Keratinocyte (primary cell): ENCODE results near the gene PPP1R3A. TPM values are rescaled to one million over a fixed set of nuclear protein-coding genes. Genes with fewer than 3 reads are reported as not detected.

Source experiments
- DNase-seq: peaks from one replicate; pipeline ENCODE4 v3.0.0-alpha.2; 2011; ENCODE audit warnings: low read depth, missing footprints, low spot score
- FAIRE-seq: peaks from 2 replicates; lab custom pipeline; 2011; peaks lifted over from hg19 to GRCh38; lab: Jason Lieb, UNC
- H2AFZ ChIP-seq: 2 replicates; pipeline ENCODE4 v1.6.0; 2012; ENCODE audit warnings: low read length, control low read depth, inconsistent platforms; ENCODE audit not compliant: control insufficient read depth
- H3K27ac ChIP-seq: 2 replicates; pipeline ENCODE4 v1.5.1; 2011; ENCODE audit warnings: low read length; ENCODE audit not compliant: control insufficient read depth, insufficient read depth
- H3K27me3 ChIP-seq: 3 replicates; pipeline ENCODE4 v1.6.0; 2011; ENCODE audit warnings: low read length; ENCODE audit not compliant: control insufficient read depth, insufficient read depth; ENCODE audit errors: extremely low read depth
- H3K36me3 ChIP-seq, 2 experiments: 2 replicates in 1 of 2; 3 replicates in 1 of 2; pipeline ENCODE4 v1.5.1; 2011; ENCODE audit warnings: low read length in 2 of 2, mild to moderate bottlenecking in 1 of 2; ENCODE audit not compliant: control insufficient read depth in 2 of 2, insufficient read depth in 2 of 2; ENCODE audit errors: extremely low read depth in 1 of 2
- H3K4me1 ChIP-seq: 3 replicates; pipeline ENCODE4 v1.5.1; 2011; ENCODE audit warnings: low read length; ENCODE audit not compliant: control insufficient read depth, insufficient read depth; ENCODE audit errors: extremely low read depth
- H3K4me2 ChIP-seq: 3 replicates; pipeline ENCODE4 v1.6.0; 2011; ENCODE audit warnings: low read depth, low read length; ENCODE audit not compliant: control insufficient read depth, insufficient read depth; ENCODE audit errors: extremely low read depth
- H3K4me3 ChIP-seq, 3 experiments: fragments of 200-600 bp in 1 of 3; sonication (generic) in 1 of 3; 2 replicates in 2 of 3; 3 replicates in 1 of 3; pipeline ENCODE4 v1.5.1; 2011 to 2016; ENCODE audit warnings: low read length in 3 of 3, mild to moderate bottlenecking in 3 of 3, control low read depth in 2 of 3, inconsistent platforms in 1 of 3, low read depth in 1 of 3, mixed read lengths in 1 of 3, mixed run types in 1 of 3, moderate library complexity in 1 of 3; ENCODE audit not compliant: control insufficient read depth in 2 of 3, insufficient read depth in 2 of 3; ENCODE audit errors: extremely low read depth in 1 of 3
- H3K79me2 ChIP-seq: 2 replicates; pipeline ENCODE4 v1.6.0; 2012; ENCODE audit warnings: low read length; ENCODE audit not compliant: control insufficient read depth, insufficient read depth
- H3K9ac ChIP-seq: 3 replicates; pipeline ENCODE4 v1.6.0; 2011; ENCODE audit warnings: low read length; ENCODE audit not compliant: control insufficient read depth, insufficient read depth; ENCODE audit errors: extremely low read depth
- H3K9me1 ChIP-seq: 3 replicates; pipeline ENCODE4 v1.6.0; 2011; ENCODE audit warnings: low read length; ENCODE audit not compliant: control insufficient read depth, insufficient read depth; ENCODE audit errors: extremely low read depth
- H3K9me3 ChIP-seq: 2 replicates; pipeline ENCODE4 v1.5.1; 2012; ENCODE audit warnings: low read depth, low read length; ENCODE audit not compliant: control insufficient read depth
- H4K20me1 ChIP-seq: 3 replicates; pipeline ENCODE4 v1.6.0; 2011; ENCODE audit warnings: low read length; ENCODE audit not compliant: control insufficient read depth, insufficient read depth; ENCODE audit errors: extremely low read depth
- EZH2 ChIP-seq: IDR thresholded peaks from one replicate; pipeline ENCODE4 v1.6.1; 2012; ENCODE audit warnings: inconsistent platforms, mild to moderate bottlenecking, low read length, moderate library complexity
- dilution Hi-C: fragments of 300-500 bp; cut with MboI; formaldehyde crosslinking; loops from one replicate; pipeline ENCODE4 v1.7.0; 2020; ENCODE audit warnings: low sequenced_read_pairs; ENCODE audit not compliant: extremely low pct_ligation_motif_present
- polyA plus RNA-seq, 5 experiments: library from polyadenylated mRNA; depleted of rRNA in 3 of 5; stranded (reverse) in 3 of 5; stranded (forward) in 1 of 5; unstranded in 1 of 5; fragments of >200 nt; gene quantifications; 1 replicate in 1 of 5; 2 replicates in 3 of 5; 3 replicates in 1 of 5; pipeline versions ENCODE4 v1.2.1 to v1.2.3, GENCODE V29; 2011 to 2012; ENCODE audit warnings: missing spikeins in 2 of 5, low read depth in 1 of 5, low replicate concordance in 1 of 5
- TF ChIP-seq, protein P1 (sequence below), 3 experiments: IDR thresholded peaks in 1 of 3; conservative IDR thresholded peaks in 1 of 3; optimal IDR thresholded peaks in 1 of 3; 2 replicates in 2 of 3; 3 replicates in 1 of 3; pipeline versions ENCODE3 to v1.5.1; 2011; ENCODE audit warnings: low read length in 3 of 3, mild to moderate bottlenecking in 3 of 3, moderate library complexity in 2 of 3, control low read depth in 1 of 3, inconsistent platforms in 1 of 3; ENCODE audit not compliant: insufficient read depth in 2 of 3; ENCODE audit errors: extremely low read depth in 1 of 3

Gene PPP1R3A
- polyA plus RNA-seq, 1 donor (not counting 4 experiments of a cell fraction or from before 2014, with no cell fraction given): not detected

GRCh38 chr7:113840954-113841353 lies 77.9 kb downstream of the PPP1R3A start:
- H3K79me2 ChIP-seq: no peaks in the 10 kb centered on the region
- no peak for FAIRE-seq
- dilution Hi-C loops: no loop called here
- H3K9ac ChIP-seq: no peak overlapping the region
- H2AFZ ChIP-seq: no peak overlapping the region
- H3K9me3 ChIP-seq: no peaks in the 10 kb centered on the region
- H3K4me1 ChIP-seq: no peaks in the 10 kb centered on the region
- no peaks in the 10 kb centered on the region for H3K36me3 ChIP-seq
- no peaks in the 10 kb centered on the region for H3K27me3 ChIP-seq
- no peak overlapping the region for H3K27ac ChIP-seq
- no peak overlapping the region for H3K4me3 ChIP-seq
- TF ChIP-seq, protein P1, sequence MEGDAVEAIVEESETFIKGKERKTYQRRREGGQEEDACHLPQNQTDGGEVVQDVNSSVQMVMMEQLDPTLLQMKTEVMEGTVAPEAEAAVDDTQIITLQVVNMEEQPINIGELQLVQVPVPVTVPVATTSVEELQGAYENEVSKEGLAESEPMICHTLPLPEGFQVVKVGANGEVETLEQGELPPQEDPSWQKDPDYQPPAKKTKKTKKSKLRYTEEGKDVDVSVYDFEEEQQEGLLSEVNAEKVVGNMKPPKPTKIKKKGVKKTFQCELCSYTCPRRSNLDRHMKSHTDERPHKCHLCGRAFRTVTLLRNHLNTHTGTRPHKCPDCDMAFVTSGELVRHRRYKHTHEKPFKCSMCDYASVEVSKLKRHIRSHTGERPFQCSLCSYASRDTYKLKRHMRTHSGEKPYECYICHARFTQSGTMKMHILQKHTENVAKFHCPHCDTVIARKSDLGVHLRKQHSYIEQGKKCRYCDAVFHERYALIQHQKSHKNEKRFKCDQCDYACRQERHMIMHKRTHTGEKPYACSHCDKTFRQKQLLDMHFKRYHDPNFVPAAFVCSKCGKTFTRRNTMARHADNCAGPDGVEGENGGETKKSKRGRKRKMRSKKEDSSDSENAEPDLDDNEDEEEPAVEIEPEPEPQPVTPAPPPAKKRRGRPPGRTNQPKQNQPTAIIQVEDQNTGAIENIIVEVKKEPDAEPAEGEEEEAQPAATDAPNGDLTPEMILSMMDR (optimal IDR thresholded peaks at IDR 0.05 in 1 of 3, IDR thresholded peaks at IDR 0.05 in 1 of 3, conservative IDR thresholded peaks at IDR 0.05 in 1 of 3; ENCODE audit: extremely low read depth in 1 of 3, insufficient read depth in 2 of 3, low read length in 3 of 3): no peak
- TF ChIP-seq EZH2: no peak
- H3K9me1 ChIP-seq: no peaks in the 10 kb centered on the region
- no peak for DNase-seq
- H4K20me1 ChIP-seq: no peaks in the 10 kb centered on the region
- H3K4me2 ChIP-seq: no peak overlapping the region

GRCh38 chr7:113835367-113835766 lies 83.4 kb downstream of the PPP1R3A start:
- H3K79me2 ChIP-seq: no peaks in the 10 kb centered on the region
- no peak overlapping the region for H3K4me3 ChIP-seq
- no peaks in the 10 kb centered on the region for H3K9me3 ChIP-seq
- no peak for DNase-seq
- H3K27me3 ChIP-seq: no peaks in the 10 kb centered on the region
- no peaks in the 10 kb centered on the region for H4K20me1 ChIP-seq
- TF ChIP-seq, protein P1 (optimal IDR thresholded peaks at IDR 0.05 in 1 of 3, IDR thresholded peaks at IDR 0.05 in 1 of 3, conservative IDR thresholded peaks at IDR 0.05 in 1 of 3; ENCODE audit: extremely low read depth in 1 of 3, insufficient read depth in 2 of 3, low read length in 3 of 3): no peak
- no peak for TF ChIP-seq EZH2
- no peak overlapping the region for H3K27ac ChIP-seq
- H3K9ac ChIP-seq: no peak overlapping the region
- H3K36me3 ChIP-seq: no peaks in the 10 kb centered on the region
- H2AFZ ChIP-seq: no peak overlapping the region
- H3K9me1 ChIP-seq: no peaks in the 10 kb centered on the region
- dilution Hi-C loops: no loop called here
- H3K4me1 ChIP-seq: no peaks in the 10 kb centered on the region
- no peak overlapping the region for H3K4me2 ChIP-seq
- FAIRE-seq: no peak
